ENCODE data around the gene FAHD2B.
"Not testable (repeated sequence)": the region's sequence is repeated elsewhere in the genome, so short reads cannot be mapped to it uniquely, and the experiment has no call there.

Gene FAHD2B

DNA sequence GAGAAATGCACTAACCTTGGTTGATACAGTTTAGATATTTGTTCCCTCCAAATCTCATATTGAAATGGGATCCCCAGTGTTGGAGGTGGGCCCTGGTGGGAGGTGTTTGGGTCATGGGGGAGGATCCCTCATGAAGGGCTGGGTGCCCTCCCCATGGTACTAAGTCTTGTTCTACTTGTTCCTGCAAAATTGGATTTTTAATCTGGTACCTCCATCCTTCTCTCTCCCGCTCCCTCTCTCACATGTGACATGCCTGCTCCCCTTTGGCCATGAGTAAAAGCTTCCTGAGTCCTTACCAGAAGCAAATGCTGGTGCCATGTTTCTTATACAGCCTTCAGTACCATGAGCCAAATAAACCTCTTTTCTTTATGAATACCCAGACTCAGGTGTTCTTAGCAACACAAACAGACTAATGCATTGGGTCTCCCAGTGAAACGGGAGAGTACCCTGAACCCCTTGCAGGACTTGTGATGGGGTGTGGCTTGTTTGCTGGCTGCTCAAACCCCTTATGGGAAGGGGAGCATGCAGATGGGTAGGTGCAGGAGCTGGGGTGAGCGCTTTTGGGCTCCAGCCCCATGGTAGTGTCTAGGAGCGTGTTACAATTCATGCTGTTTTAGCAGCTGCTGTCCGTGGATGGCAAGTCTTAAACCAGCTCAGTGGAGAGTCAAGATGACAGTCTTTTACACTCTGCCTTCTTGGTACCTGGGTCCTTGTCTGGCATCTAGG lies 27.2 kb downstream of the FAHD2B start:
- DNase-seq, result no peak

DNA sequence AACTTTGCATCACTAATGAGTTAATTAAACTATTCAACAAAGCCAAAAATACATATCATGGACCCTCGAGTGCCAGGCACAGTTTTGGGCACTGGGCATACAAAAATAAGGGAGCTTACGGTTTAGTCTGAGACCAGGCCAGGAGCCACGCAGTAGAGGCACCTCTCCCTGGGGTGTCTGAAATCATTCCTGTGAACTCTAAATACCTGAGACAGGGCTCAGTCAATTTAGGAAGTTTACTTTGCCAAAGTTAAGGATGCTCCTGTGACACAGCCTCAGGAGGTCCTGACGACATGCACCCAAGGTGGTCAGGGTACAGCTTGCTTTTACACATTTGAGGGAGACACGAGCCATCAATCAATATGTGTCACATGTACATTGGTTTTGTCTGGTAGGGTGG lies 28.7 kb downstream of the FAHD2B start:
- DNase-seq, result not testable (repeated sequence)

DNA sequence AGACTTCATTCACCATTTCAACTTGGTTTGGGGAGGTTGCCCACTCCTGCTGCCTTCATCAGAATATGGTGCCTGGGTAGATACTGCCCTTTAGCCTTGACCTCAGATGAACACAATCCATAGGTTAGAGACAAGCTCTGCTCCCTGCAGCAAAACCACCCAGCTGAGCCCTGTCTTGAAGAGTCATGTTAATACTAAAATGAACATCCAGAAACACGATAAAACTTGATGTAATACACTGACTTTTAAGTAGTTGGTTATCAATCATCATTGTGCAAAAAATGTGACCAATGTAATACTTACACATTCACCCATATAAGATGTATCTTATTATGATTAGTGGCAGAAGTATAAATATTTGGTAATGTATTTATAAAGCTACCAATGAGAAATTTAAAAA lies 32.7 kb downstream of the FAHD2B start:
- not testable (repeated sequence) for DNase-seq

DNA sequence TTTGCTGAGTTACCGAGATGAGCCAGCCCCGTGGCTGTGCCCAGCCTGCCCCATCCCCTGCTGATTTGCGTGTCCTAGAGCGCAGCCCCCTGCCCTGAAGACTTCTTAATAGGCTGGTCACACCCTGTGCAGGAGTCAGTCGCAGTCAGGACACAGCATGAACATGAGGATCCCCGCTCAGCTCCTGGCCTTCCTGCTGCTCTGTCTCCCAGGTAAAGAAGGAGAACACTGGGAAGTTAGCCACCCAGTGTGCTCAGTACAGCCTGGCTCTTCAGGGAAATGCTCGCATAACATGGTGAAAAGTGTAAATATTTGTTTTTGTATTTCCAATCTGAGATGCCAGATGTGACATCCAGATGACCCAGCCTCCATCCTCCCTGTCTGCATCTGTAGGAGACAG lies 34.9 kb downstream of the FAHD2B start:
- DNase-seq, result not testable (repeated sequence)

DNA sequence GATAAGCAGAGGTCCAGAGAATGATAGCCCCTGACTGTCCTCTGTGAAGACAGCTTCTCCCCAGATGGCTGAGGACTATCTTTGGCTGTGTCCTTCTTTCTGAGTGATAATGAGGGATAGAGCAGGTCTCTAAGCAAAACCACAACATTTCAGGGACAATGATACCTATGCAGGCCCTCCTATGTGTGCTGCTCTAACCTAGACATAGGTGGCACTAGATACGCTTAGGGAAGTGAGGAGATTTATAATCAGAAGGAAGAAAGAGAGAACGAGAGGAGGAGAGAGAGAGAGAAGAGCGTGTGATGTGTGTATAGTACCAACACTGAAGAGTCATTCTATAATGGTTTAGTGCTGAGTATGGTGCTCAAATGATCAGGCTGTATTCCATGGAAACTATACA lies 38.5 kb downstream of the FAHD2B start:
- DNase-seq, result not testable (repeated sequence)

DNA sequence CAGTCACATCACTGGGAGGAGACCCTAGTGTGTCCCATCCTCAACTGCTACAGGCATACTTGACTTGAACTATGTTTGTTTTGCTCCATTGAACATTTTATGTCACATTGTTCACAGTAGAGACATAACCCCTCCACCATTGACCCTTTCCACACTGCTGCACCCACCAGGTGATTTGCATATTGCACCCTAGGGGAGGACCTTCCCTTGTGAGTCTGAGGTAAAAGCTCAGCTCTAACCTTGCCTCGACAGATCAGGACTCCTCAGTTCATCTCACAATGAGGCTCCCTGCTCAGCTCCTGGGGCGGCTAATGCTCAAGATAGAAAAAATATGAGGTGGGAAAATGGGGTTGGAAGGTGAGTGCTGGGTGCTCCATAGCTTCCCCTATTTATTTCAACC lies 44.6 kb downstream of the FAHD2B start:
- DNase-seq, result not testable (repeated sequence)

DNA sequence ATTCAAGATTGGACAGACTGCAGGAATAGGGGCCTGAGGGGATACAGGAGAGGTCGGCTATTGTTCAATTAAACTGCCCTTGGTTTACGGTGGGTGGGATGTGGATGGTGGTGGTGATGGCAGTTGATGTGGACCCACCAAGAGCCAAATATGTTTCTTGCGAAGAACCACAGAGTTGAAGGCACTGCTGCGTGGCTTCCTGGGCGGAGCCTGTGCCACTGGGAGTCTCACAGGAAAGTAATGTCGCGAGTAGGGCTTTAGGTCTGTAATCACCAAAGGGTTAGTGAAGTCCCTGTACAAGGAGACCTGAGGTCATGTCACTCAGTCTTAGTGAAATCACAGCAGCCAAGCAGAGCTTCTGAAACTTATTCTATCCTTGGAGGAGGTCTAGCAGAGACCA lies 46.2 kb downstream of the FAHD2B start:
- not testable (repeated sequence) for DNase-seq

DNA sequence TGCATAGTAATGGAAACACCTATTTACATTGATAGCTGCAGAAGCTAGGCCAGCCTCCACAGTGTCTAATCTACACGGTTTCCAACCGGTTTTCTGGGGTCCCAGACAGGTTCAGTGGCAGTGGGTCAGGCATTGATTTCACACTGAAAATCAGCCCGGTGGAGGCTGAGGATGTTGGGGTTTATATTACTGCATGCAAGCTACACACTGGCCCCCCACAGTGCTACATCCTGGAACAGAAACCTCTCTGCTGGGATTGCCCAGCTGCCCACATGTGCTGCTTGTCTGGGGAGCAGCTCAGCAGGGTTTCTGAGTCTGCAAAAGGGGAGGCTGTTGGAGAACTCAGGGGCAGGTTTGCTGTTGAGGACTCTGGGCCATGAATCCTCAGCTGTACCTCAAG lies 48.0 kb downstream of the FAHD2B start:
- not testable (repeated sequence) for DNase-seq

DNA sequence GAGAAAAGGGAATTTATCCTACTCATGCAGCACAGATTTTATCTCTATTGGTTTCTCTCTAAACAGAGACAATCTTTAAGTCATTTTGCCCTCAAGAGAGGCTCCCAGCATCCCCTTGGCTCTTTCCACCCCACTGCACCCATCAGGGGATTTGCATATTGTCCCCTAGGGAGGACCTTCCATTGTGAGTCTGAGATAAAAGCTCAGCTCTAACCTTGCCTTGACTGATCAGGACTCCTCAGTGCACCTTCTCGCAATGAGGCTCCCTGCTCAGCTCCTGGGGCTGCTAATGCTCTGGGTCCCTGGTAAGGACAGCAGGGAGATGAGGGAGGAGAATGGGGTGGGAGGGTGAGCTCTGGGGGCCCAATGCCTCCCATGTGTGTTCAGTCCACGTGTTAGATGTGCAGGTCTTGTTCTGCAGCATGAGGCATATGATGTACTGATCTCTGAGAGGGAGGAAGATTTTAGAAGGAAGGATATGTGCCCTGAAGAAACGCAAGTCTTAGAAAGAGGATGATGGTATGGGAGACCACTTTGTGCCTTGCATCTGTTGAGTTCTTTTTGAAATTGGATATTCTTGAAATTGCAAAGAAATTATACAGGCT lies 48.7 kb downstream of the FAHD2B start:
- DNase-seq, result not testable (repeated sequence)
